ENCODE data around the gene CSRNP3. TPM values are rescaled to one million over a fixed set of nuclear protein-coding genes. Genes with fewer than 3 reads are reported as not detected.

The CSRNP3 gene
- total and polyA plus RNA-seq, 2 donors (not counting 3 experiments of a cell fraction or from before 2014, with no cell fraction given): not detected

DNA sequence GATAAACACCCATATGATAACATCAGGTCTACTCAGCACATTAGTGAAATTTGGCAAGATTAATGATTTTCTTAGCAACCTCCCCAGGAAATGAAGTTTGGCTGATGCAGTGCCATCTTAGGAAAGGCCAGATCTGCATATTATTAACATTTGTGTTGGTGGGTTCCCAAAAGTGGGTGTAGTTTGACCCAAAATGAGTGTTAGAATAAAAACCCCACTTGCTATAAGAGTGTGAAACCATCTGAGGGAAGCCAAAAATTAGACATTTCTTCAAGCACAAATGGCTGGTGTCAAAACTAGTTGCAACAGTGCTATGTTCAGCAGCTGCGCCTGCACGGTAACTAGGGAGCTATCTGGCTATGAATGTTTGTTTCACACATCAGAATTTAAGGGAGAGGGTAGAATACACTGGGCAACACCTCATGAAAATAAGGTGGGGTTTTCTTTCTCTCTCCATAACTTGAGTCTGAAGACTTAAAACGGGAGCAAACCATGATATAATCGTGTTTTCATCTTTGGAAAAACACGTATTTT lies 15.9 kb upstream of the CSRNP3 start:
- no peak overlapping the region for H2AFZ ChIP-seq (ENCODE audit: low read depth, low read length)
- H3K79me2 ChIP-seq (ENCODE audit: control insufficient read depth, insufficient read depth, low read length): no peaks in the 10 kb centered on the region
- H4K20me1 ChIP-seq (replicated peaks; ENCODE audit: control insufficient read depth, extremely low read depth, insufficient read depth, low read length): no peaks in the 10 kb centered on the region
- H3K9ac ChIP-seq (replicated peaks; ENCODE audit: extremely low read depth, insufficient read depth, low read length): no peak overlapping the region
- H3K9me3 ChIP-seq (replicated peaks; ENCODE audit: control insufficient read depth, insufficient read depth, low read length): no peaks in the 10 kb centered on the region
- no peak for FAIRE-seq
- no peak overlapping the region for H3K27ac ChIP-seq (ENCODE audit: insufficient read depth, low read depth, low read length)
- TF ChIP-seq FOS (IDR thresholded peaks at IDR 0.05; ENCODE audit: borderline replicate concordance, insufficient read depth, low read length) (no peak), POLR2AphosphoS5 (IDR thresholded peaks at IDR 0.05; ENCODE audit: insufficient read depth, low read depth, low read length) (no peak), CTCF (IDR thresholded peaks at IDR 0.05; ENCODE audit: extremely low read depth in 1 of 2, insufficient read depth in 1 of 2, low read depth in 1 of 2, low read length in 2 of 2) (no peak)
- H3K36me3 ChIP-seq (ENCODE audit: control insufficient read depth in 2 of 2, extremely low read depth in 1 of 2, insufficient read depth in 2 of 2, low read length in 2 of 2): no peaks in the 10 kb centered on the region
- no peak for DNase-seq (ENCODE audit: low read depth, low spot score)
- peaks cover 0 to 2% of the 10 kb centered on the region in 2 experiments for H3K27me3 ChIP-seq (ENCODE audit: control insufficient read depth in 2 of 2, insufficient read depth in 2 of 2, low read length in 2 of 2)
- CTCF ChIA-PET: interaction anchor here (1.6 kb wide), 1 partner anchor 14 kb away, joined by 4 read pairs; no protein-coding TSS in a partner anchor
- dilution Hi-C loops (cut with MboI; ENCODE audit: extremely low pct_ligation_motif_present, low sequenced_read_pairs): no loop called here
- POLR2A ChIA-PET: no interaction called here
- no peaks in the 10 kb centered on the region for H3K9me1 ChIP-seq (replicated peaks; ENCODE audit: control insufficient read depth, extremely low read depth, insufficient read depth, low read length)
- intact Hi-C loops (cut with micrococcal nuclease): no loop called here
- no peaks in the 10 kb centered on the region for H3K4me1 ChIP-seq (ENCODE audit: control insufficient read depth, extremely low read depth, insufficient read depth, low read length)
- H3K4me3 ChIP-seq (replicated peaks in 1 of 3; ENCODE audit: insufficient read depth in 1 of 3, low read depth in 1 of 3, low read length in 3 of 3): no peak overlapping the region
- no peak overlapping the region for H3K4me2 ChIP-seq (ENCODE audit: insufficient read depth, low read length)
- no TSS peak for BruUV-seq (replicated peaks)

DNA sequence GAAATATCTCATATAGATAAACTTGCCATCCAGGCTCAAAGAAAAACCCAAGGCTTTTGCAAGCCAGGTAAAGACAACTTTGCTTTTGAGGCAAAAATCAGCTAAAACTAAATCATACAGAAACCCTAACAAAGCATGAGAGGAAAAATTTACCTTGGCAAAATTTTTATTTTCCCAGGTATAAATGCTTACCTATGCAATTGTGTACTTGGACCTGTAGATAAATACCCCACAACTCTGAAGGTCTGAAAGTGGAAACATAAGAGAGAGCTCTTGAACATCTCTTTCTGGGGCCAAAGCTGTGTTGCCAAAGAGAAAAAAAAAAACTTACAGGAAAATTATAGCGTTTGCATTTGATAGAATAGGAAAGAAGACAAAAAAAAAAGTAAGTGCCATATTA lies 14.6 kb upstream of the CSRNP3 start:
- no peak overlapping the region for H3K4me3 ChIP-seq (replicated peaks in 1 of 3; ENCODE audit: insufficient read depth in 1 of 3, low read depth in 1 of 3, low read length in 3 of 3)
- dilution Hi-C loops (cut with MboI; ENCODE audit: extremely low pct_ligation_motif_present, low sequenced_read_pairs): no loop called here
- intact Hi-C loops (cut with micrococcal nuclease): no loop called here

More for the DNA sequence above, 14.6 kb upstream of the CSRNP3 start:
- Histone ChIP-seq H3K9me3 (replicated peaks; ENCODE audit: control insufficient read depth, insufficient read depth, low read length) (no peaks in the 10 kb centered on the region), H3K9me1 (replicated peaks; ENCODE audit: control insufficient read depth, extremely low read depth, insufficient read depth, low read length) (no peaks in the 10 kb centered on the region), H3K79me2 (ENCODE audit: control insufficient read depth, insufficient read depth, low read length) (no peaks in the 10 kb centered on the region), H3K9ac (replicated peaks; ENCODE audit: extremely low read depth, insufficient read depth, low read length) (no peak overlapping the region), H3K36me3 (ENCODE audit: control insufficient read depth in 2 of 2, extremely low read depth in 1 of 2, insufficient read depth in 2 of 2, low read length in 2 of 2) (no peaks in the 10 kb centered on the region), H3K4me1 (ENCODE audit: control insufficient read depth, extremely low read depth, insufficient read depth, low read length) (no peaks in the 10 kb centered on the region), H3K4me2 (ENCODE audit: insufficient read depth, low read length) (no peak overlapping the region), H2AFZ (ENCODE audit: low read depth, low read length) (no peak overlapping the region), H3K27ac (ENCODE audit: insufficient read depth, low read depth, low read length) (no peak overlapping the region), H4K20me1 (replicated peaks; ENCODE audit: control insufficient read depth, extremely low read depth, insufficient read depth, low read length) (no peaks in the 10 kb centered on the region), H3K27me3 (ENCODE audit: control insufficient read depth in 2 of 2, insufficient read depth in 2 of 2, low read length in 2 of 2) (no peaks in the 10 kb centered on the region)
- TF ChIP-seq FOS (IDR thresholded peaks at IDR 0.05; ENCODE audit: borderline replicate concordance, insufficient read depth, low read length) (no peak), POLR2A (IDR thresholded peaks at IDR 0.05; ENCODE audit: low read depth, low read length) (no peak), CTCF (IDR thresholded peaks at IDR 0.05; ENCODE audit: extremely low read depth in 1 of 2, insufficient read depth in 1 of 2, low read depth in 1 of 2, low read length in 2 of 2) (no peak), MYC (IDR thresholded peaks at IDR 0.05; ENCODE audit: low read depth, low read length) (no peak), GATA2 (IDR thresholded peaks at IDR 0.05; ENCODE audit: insufficient read depth, insufficient read length, low read depth, low read length) (no peak), POLR2AphosphoS5 (IDR thresholded peaks at IDR 0.05; ENCODE audit: insufficient read depth, low read depth, low read length) (no peak)
- FAIRE-seq: no peak
- POLR2A ChIA-PET: no interaction called here
- CTCF ChIA-PET: no interaction called here
- no TSS peak for BruUV-seq (replicated peaks)
- no peak for DNase-seq (ENCODE audit: low read depth, low spot score)
